Islet of Langerhans (tissue), 1 donor: ENCODE data around the gene KNDC1.
"Not testable (repeated sequence)": the region's sequence is repeated elsewhere in the genome, so short reads cannot be mapped to it uniquely, and the experiment has no call there.

Experiments
- FAIRE-seq: peaks from one replicate; lab custom pipeline; 2011; peaks lifted over from hg19 to GRCh38; lab: Jason Lieb, UNC

KNDC1 gene

DNA sequence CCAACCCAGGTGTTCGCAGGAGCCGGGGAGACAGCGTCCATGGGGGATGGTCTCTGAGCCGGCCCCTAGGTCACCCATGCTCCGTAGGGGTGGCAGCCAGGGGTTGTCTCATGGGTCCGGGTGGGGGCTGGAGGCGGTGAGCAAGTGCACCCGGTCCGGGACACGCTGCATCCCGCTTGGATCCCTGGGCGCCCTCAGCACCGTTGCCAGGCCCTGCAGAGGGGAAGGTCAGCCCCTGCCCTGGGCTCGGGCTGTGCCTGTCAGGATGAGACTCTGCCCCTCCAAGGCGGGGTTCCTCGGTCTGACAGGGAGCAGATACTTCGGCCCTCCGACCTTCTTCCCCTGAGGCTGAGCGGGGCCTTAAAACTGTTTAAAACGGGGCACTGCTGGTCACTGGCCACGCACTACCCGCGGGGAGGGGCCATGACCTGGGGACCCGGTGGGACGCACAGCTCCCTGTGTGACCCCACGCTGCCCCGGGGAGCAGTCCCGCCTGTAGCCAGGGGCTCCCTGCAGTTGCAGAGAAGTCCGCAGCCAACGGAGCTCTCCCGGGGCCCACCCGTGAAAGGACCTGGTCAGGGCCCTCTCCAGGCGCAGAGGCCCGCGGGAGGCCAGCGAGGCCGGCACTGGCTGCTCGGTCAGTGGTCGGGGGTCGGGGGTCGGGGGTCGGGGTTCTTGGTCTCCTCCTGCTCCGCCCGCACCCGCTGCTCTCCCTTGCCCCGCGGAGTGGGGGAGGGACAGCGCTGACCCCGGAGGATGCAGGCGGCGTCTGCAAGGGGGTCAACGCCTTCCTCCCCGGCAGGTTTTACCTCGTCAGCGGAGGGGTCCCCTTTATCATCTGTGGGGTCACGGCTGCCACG lies 33.4 kb upstream of the KNDC1 start:
- no peak for FAIRE-seq

DNA sequence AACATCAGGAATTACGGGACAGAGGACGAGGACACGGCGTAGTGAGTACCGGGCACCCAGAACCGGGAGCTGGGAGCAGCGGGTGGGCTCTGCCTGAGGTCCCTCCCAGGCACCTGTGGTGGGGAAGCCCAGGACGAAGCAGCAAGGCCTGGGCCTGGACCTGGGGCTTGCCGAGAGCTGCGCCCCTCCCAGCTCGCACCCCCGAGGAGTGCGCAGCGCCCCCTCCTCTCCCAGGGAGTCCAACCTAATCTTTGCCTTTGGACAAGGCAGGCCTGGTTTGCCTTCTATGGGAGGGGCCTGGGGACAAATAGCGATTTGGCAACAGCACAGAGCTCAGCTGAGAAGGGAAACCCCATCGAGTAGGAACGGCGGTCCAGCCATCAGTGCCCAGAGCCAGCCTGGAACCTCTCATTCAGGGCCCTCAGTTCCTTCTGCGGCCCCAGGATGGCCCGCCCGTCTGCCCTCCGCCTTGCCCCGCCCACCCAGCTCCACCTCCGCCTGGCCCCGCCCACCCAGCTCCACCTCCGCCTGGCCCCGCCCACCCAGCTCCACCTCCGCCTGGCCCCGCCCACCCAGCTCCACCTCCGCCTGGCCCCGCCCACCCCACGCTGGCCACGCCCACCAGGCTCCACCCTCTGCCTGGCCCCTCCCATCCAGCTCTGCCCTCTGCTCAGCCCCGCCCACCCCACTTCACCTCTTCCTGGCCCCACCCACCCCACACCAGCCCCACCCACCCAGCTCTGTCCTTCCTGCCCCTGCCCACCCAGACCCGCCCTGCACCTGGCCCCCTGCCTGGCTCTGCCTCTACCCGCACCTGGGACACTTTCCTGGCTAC lies 32.5 kb upstream of the KNDC1 start:
- FAIRE-seq: no peak

- FAIRE-seq: no peak
Measured at GRCh38 chr10:133128126-133129070, 31.6 kb upstream of the KNDC1 start.

- FAIRE-seq: no peak
Measured at GRCh38 chr10:133129071-133129858, 30.8 kb upstream of the KNDC1 start.

GRCh38 chr10:133129859-133130495 lies 30.0 kb upstream of the KNDC1 start:
- no peak for FAIRE-seq

DNA sequence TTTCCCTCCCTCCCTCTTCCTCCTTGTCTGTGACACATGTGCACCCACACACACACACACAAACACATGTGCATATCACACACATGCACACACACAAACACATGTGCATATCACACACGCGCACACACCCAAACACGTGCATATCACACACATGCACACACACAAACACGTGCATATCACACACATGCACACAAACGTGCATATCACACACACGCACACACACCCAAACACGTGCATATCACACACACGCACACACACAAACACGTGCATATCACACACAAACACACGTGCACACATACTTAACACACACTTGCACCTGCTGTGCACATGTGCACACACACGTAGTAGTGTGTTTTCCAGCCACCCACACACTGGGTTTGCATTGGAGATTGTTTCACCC lies 29.4 kb upstream of the KNDC1 start:
- no peak for FAIRE-seq

DNA sequence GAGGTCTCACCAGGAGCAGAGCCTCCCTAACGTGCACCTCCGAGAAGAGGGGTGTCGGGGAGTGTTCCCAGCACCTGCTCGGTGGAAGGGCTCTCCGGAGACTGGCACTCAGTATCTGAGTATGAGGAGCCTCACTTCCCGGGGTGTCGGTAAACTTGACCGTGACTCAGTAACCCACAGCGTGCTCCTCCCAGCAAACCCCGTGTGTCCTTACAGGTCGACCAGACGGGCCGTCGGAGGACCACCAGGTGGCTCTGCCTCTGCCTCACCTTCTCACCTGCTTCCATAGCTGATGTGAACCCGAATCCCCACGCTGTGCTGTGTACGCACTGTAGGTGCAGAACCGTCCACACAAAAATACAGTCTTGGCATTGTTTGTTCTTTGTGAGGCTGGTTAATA lies 29.0 kb upstream of the KNDC1 start:
- no peak for FAIRE-seq

DNA sequence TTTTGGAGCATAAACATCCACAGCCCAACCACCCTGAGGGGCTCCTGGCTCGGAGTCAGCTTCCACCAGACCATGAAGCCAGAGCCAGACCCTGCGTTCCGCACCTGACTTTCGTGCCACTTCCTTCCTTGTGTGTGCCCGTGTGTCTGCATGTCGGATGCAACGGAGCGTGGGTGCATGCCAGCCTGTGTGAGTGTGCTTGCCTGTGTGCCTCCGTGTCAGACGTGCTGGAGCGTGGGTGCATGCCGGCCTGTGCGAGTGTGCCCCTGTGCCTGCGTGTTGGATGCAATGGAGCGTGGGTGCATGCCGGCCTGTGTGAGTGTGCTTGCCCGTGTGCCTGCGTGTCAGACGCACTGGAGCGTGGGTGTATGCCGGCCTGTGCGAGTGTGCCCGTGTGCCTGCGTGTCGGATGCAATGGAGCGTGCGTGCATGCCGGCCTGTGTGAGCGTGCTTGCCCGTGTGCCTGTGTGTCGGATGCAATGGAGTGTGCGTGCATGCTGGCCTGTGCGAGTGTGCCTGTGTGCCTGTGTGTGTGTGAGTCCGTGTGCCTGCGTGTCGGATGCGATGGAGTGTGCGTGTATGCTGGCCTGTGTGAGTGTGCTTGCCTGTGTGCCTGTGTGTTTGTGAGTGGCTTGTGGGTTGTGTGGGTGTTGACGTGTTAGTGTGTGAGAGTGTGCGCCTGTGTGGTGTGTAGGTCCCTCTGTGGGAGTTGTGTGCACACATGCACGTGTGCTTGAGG lies 28.1 kb upstream of the KNDC1 start:
- FAIRE-seq: no peak

- no peak for FAIRE-seq
Measured at GRCh38 chr10:133132473-133133291, 27.3 kb upstream of the KNDC1 start.

- no peak for FAIRE-seq
Measured at GRCh38 chr10:133133471-133134231, 26.4 kb upstream of the KNDC1 start.

- no peak for FAIRE-seq
Measured at GRCh38 chr10:133134411-133135115, 25.5 kb upstream of the KNDC1 start.

DNA sequence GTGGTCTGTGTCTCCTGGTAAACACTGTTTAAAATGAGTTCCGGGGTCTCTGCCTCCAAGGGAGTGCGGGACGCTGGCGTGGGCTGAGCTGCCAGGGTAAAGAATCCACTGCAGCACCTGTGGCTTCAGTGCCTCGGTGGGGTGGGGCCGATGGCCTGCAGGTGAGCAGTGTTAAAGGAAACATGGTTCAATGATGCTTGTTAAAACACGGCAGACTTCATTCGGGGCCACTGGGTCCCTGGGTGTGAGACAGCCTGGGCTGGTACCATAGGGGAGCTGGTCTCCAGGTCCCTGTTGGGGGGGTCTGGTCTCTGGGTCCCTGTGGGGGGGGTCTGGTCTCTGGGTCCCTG lies 24.9 kb upstream of the KNDC1 start:
- no peak for FAIRE-seq

DNA sequence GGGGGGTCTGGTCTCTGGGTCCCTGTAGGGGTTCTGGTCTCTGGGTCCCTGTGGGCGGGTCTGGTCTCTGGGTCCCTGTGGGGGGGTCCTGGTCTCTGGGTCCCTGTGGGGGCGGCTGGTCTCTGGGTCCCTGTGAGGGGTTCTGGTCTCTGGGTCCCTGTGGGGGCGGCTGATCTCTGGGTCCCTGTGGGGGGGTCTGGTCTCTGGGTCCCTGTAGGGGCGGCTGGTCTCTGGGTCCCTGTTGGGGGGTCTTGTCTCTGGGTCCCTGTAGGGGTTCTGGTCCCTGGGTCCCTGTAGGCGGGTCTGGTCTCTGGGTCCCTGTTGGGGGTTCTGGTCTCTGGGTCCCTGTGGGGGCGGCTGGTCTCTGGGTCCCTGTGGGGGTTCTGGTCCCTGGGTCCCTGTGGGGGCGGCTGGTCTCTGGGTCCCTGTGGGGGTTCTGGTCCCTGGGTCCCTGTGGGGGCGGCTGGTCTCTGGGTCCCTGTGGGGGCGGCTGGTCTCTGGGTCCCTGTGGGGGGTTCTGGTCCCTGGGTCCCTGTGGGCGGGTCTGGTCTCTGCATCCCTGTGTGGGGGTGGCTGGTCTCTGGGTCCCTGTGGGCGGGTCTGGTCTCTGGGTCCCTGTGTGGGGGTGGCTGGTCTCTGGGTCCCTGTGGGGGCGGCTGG lies 22.4 kb upstream of the KNDC1 start:
- not testable (repeated sequence) for FAIRE-seq

DNA sequence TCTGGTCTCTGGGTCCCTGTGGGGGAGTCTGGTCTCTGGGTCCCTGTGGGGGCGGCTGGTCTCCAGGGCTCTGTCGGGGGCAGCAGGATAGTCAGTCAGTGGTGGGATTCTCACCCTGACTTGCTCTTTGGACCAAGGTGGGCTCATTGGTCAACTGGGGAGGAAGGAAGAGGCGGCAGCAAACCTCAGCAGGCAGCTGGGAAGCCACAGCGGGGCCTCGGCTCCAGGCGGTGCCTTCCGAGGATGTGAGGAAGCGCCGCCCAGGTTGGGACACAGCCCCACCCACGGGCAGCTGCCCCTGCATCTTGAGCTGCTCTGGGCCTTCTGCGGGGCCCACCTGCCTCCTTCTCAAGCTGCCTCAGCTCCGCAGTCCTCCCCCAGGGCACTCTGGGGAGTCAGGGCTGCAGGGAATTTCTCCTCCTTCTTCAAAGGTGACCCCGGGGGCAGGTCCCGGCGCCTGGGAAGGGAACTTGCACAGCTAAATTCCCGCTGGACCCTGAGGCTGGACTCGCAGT lies 20.4 kb upstream of the KNDC1 start:
- FAIRE-seq: no peak

DNA sequence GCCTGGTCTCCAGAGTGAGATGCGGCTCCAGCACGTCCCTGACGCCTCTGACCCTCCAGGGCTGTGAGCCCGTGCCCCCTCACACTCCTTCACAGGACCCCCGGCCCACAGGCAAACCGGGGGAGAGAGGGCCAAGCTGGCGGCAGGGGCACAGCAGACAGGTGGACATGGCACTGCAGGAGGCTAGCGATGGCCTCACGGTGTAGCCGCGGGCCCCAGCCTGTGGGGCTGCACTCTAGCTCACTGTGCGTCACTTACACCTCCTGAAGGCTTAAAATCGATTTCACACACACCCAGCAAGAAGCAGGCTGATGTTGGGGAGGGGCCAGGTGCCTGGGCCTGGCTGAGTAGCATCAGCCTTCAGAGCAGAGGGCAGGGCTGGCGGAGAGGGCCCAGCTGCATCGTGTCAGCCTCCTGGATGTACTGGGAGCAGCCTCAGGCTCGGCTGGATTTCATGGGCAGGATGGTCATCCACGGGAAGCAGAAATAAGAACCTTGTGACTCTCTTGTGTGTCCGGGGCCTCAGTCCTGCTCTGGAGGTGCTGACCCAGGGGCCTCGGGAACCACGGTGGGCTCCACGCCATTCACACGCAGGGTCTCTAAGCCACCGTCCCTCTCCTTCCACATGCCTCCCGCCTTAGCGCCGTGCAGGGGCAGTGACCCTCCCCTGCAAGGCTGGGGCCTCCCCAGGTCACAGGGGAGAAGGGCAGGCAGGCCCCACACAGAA lies 19.4 kb upstream of the KNDC1 start:
- no peak for FAIRE-seq

GRCh38 chr10:133141144-133141957 lies 18.7 kb upstream of the KNDC1 start:
- FAIRE-seq: no peak
